Progenitor cell of endocrine pancreas (in vitro differentiated cells): ENCODE data around the gene TBC1D17. TPM values are rescaled to one million over a fixed set of nuclear protein-coding genes. Genes with fewer than 3 reads are reported as not detected.

Experiments
- DNase-seq: peaks from one replicate; pipeline ENCODE4 v3.0.0; 2021; ENCODE audit warnings: low spot score; ENCODE audit not compliant: unreplicated experiment
- H3K27ac Mint-ChIP-seq: 2 replicates; pipeline ENCODE4 v1.8.0; 2021; ENCODE audit warnings: mild to moderate bottlenecking, moderate library complexity, mixed read lengths
- H3K27me3 Mint-ChIP-seq: 2 replicates; pipeline ENCODE4 v1.8.0; 2021; ENCODE audit warnings: mixed read lengths
- H3K36me3 Mint-ChIP-seq: 2 replicates; pipeline ENCODE4 v1.8.0; 2022; ENCODE audit warnings: mixed read lengths; ENCODE audit not compliant: insufficient read depth
- H3K4me1 Mint-ChIP-seq: 2 replicates; pipeline ENCODE4 v1.8.0; 2021; ENCODE audit warnings: low read depth, mixed read lengths
- H3K4me3 Mint-ChIP-seq: 2 replicates; pipeline ENCODE4 v1.8.0; 2021; ENCODE audit warnings: low read depth, mild to moderate bottlenecking, moderate library complexity, mixed read lengths
- H3K9me3 Mint-ChIP-seq: 2 replicates; pipeline ENCODE4 v1.8.0; 2021; ENCODE audit warnings: low read depth, mixed read lengths
- total RNA-seq: library from RNA; stranded (reverse); gene quantifications from 2 replicates; pipeline ENCODE4 v1.2.1, GENCODE V29; 2021
- TF ChIP-seq, protein P1 (sequence below): fragments of 200-600 bp; sonication (generic); IDR thresholded peaks from one replicate; pipeline ENCODE4 v1.5.0; 2021; ENCODE audit warnings: antibody characterized with exemption, mild to moderate bottlenecking; ENCODE audit not compliant: unreplicated experiment

TBC1D17 gene
- total RNA-seq, 1 donor from 2014 or later, result 44.6 TPM

DNA sequence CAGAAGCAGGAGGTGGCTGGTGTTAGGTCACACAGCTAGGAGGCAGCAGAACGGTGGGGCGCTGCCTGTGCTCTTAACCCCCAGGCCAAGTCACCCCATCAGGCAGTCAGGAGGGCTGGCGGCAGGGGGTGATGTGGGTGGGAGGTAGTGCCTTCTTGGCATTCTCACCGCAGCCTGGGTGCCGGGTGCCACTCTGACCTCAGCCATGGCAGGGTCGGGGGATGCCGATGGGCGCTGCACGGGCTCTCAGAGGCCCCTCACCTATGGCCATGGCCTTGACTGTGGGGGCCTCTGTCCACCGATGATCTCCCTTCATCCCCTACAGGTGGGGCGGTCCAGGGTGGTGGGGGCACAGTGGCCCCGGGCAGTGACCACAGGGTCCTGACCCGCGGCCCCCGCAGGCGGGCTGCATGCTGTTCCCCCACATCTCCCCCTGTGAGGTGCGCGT lies 20.9 kb upstream of the TBC1D17 start:
- no peak for DNase-seq
- no peaks in the 10 kb centered on the region for H3K9me3 Mint-ChIP-seq

DNA sequence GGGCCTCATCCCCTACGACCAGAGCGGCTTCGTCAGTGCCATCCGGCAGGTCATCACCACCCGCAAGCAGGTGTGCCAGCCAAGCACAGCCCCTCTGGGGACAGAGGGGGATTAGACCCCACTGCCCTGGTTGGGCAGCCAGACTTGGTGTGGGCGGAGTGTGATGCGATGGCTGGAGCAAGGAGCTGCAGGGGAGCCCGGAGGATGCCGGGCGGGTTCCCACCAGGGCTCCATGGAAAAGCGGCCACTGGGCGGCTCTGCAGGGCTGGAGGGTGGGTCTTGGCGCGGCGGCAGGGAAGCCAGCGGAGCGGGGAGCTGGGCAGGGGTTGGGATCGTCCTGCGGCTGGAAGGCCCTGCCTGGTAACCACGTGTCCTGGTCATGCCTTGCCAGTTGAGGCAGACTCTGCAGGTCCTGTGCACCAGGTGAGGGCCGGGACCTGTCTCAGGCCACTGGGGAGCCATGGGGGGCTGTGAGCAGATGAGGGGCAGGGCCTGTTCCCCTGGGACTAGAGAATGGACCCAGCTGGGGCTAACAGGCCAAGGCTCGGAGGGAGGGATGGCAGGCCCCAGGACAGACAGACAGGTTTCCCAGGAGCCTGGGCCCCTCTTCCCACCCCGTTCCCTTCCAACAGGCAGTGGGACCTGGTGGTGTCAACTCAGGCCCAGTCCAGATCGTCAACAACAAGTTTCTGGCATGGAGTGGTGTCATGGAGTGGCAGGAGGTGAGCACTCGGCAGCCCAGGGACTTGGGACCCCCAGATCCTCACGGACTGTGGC lies 20.3 kb upstream of the TBC1D17 start:
- DNase-seq, result no peak
- no peak overlapping the region for H3K4me3 Mint-ChIP-seq
- peaks cover 13% of the 10 kb centered on the region for H3K4me1 Mint-ChIP-seq
- H3K9me3 Mint-ChIP-seq, result no peaks in the 10 kb centered on the region
- H3K36me3 Mint-ChIP-seq, result peaks cover 15% of the 10 kb centered on the region
- H3K27ac Mint-ChIP-seq, result no peak overlapping the region
- TF ChIP-seq, protein P1, sequence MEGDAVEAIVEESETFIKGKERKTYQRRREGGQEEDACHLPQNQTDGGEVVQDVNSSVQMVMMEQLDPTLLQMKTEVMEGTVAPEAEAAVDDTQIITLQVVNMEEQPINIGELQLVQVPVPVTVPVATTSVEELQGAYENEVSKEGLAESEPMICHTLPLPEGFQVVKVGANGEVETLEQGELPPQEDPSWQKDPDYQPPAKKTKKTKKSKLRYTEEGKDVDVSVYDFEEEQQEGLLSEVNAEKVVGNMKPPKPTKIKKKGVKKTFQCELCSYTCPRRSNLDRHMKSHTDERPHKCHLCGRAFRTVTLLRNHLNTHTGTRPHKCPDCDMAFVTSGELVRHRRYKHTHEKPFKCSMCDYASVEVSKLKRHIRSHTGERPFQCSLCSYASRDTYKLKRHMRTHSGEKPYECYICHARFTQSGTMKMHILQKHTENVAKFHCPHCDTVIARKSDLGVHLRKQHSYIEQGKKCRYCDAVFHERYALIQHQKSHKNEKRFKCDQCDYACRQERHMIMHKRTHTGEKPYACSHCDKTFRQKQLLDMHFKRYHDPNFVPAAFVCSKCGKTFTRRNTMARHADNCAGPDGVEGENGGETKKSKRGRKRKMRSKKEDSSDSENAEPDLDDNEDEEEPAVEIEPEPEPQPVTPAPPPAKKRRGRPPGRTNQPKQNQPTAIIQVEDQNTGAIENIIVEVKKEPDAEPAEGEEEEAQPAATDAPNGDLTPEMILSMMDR, result no peak
- no peaks in the 10 kb centered on the region for H3K27me3 Mint-ChIP-seq

More for the DNA sequence above, 20.9 kb upstream of the TBC1D17 start:
- Mint-ChIP-seq H3K27me3 (no peaks in the 10 kb centered on the region), H3K27ac (no peak overlapping the region), H3K4me3 (no peak overlapping the region), H3K36me3 (peaks cover 13% of the 10 kb centered on the region), H3K4me1 (peaks cover 15% of the 10 kb centered on the region)
- TF ChIP-seq, protein P1, result no peak

DNA sequence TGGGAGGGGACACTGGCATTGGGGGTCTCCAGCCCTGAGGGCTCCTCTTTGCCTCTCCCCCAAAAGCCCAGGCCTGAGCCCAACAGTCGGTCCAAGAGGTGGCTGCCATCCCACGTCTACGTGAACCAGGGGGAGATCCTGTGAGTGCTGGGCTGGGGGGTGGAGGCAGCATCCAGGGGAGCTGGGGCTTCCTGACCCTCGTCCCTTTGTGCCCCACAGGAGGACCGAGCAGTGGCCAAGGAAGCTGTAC lies 19.7 kb upstream of the TBC1D17 start:
- Mint-ChIP-seq H3K4me3 (no peak overlapping the region), H3K9me3 (no peaks in the 10 kb centered on the region), H3K27me3 (no peaks in the 10 kb centered on the region), H3K4me1 (peaks cover 8% of the 10 kb centered on the region), H3K36me3 (peaks cover 12% of the 10 kb centered on the region), H3K27ac (no peak overlapping the region)
- TF ChIP-seq, protein P1, result no peak
- DNase-seq, result no peak

DNA sequence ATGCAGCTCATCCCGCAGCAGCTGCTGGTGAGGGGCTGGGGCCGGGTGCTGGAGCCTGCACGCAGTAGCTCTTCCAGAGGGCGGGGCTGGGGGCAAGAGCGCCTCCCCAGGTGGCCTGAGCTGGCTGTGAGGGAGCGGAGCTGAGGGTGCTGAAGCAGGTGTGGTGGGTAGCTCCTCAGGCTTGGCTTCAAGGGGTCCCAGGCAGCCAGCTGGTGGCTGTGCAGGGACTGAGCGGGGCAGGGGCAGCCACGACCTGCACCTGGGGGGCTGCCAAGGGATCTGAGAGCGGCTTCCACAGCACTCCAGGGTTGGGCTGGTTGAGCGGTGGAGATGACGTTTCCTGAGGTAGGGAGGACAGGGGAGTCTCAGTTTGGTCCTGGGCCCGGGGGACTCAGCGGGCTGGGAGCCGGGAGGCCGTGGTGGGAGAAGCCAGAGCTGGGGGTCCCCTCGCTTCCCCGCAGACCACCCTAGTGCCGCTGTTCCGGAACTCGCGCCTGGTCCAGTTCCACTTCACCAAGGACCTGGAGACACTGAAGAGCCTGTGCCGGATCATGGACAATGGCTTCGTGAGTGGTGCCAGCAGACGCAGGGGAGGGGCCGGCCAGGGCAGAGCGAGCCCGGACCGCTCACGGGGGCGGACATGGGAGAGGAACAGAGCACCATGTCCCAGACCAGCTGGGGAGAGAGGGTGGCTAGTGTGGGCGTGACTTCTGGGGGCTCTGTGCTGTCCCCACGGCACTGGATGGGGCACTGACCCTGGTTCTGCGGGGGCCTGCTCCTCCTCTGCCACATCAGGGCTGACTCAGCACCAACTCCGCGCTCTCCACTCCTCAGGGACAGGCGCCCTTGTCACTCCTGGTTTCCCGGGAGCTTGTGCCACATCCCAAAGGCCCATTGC lies 19.2 kb upstream of the TBC1D17 start:
- Mint-ChIP-seq H3K36me3 (peaks cover 14% of the 10 kb centered on the region), H3K4me3 (no peak overlapping the region), H3K27me3 (no peaks in the 10 kb centered on the region), H3K4me1 (peaks cover 5% of the 10 kb centered on the region), H3K9me3 (no peaks in the 10 kb centered on the region), H3K27ac (no peak overlapping the region)
- no peak for DNase-seq
- TF ChIP-seq, protein P1, result no peak

DNA sequence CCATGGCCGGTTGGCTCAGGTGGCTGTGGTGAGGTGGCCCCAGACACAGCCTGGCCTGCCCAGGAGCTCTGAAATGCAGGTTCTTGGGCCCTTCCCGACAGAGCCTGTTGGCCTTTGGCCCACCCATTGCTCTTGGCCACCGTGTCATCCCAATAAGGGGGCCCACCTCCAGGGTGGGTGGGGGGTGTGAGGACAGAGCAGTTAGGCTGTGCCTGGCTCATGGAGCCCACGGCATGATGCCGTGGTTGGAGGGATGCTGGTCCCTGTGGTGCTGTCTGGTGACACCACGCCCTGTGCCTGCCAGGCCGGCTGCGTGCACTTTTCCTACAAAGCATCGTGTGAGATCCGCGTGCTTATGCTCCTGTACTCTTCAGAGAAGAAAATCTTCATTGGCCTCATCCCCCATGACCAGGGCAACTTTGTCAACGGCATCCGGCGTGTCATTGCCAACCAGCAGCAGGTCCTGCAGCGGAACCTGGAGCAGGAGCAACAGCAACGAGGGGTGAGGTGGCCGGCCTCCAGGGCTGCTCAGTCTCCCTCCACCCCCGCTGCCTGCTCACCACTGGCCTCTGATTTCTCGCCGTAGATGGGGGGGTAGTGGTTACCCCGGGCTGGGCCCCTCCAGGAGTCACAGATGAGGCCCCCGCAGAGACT lies 17.7 kb upstream of the TBC1D17 start:
- H3K4me3 Mint-ChIP-seq, result no peak overlapping the region

More for the DNA sequence above, 17.7 kb upstream of the TBC1D17 start:
- Mint-ChIP-seq H3K27ac (no peak overlapping the region), H3K36me3 (peaks cover 17% of the 10 kb centered on the region), H3K27me3 (no peaks in the 10 kb centered on the region), H3K9me3 (no peaks in the 10 kb centered on the region), H3K4me1 (peaks cover 2% of the 10 kb centered on the region)
- TF ChIP-seq, protein P1, result no peak
- DNase-seq, result no peak
